Prostate gland (tissue), 2 donors: Measurements from ENCODE around the gene PIGR. TPM values are rescaled to one million over a fixed set of nuclear protein-coding genes. Genes with fewer than 3 reads are reported as not detected.

Experiments used
- DNase-seq: peaks from one replicate; pipeline ENCODE4 v3.0.0-alpha.2; 2019; ENCODE audit warnings: low spot score
- H3K27ac ChIP-seq, 2 donors: fragments of 200-600 bp; sonication (generic); 2 replicates each; pipeline ENCODE4 v1.5.1; 2017 to 2019
- H3K27me3 ChIP-seq: fragments of 200-600 bp; sonication (generic); replicated peaks from 2 replicates; pipeline ENCODE4 v1.5.1; 2019; ENCODE audit not compliant: insufficient read depth
- H3K36me3 ChIP-seq, 2 donors: fragments of 200-600 bp; sonication (generic); 1 replicate in 1 of 2; 2 replicates in 1 of 2; pipeline versions ENCODE4 v1.5.1 to v1.8.1; 2017 to 2019
- H3K4me1 ChIP-seq: fragments of 200-600 bp; sonication (generic); replicated peaks from 2 replicates; pipeline ENCODE4 v1.5.1; 2019
- H3K4me3 ChIP-seq, 2 donors: fragments of 200-600 bp; sonication (generic); 2 replicates each; pipeline ENCODE4 v1.5.1; 2017 to 2019
- H3K9me3 ChIP-seq: fragments of 200-600 bp; sonication (generic); 2 replicates; pipeline ENCODE4 v1.5.1; 2017
- CTCF ChIP-seq, 4 experiments: fragments of 200-600 bp in 2 of 4; fragments of 450-650 bp in 2 of 4; sonication (generic) in 2 of 4; IDR thresholded peaks; 1 replicate in 3 of 4; 2 replicates in 1 of 4; pipeline ENCODE4 v1.5.1; 2016 to 2019; ENCODE audit warnings: antibody characterized with exemption in 4 of 4, mild to moderate bottlenecking in 2 of 4, moderate library complexity in 2 of 4
- POLR2A ChIP-seq: fragments of 450-650 bp; IDR thresholded peaks from one replicate; pipeline ENCODE4 v1.6.1; 2016; ENCODE audit warnings: antibody characterized with exemption, mild to moderate bottlenecking
- POLR2AphosphoS5 ChIP-seq: sonication (generic); formaldehyde crosslinking; IDR thresholded peaks from one replicate; pipeline ENCODE4 v1.6.1; 2017; ENCODE audit warnings: antibody characterized with exemption
- WGBS: methylation state at CpG from one replicate; pipeline ENCODE4 v1.1.5; 2018; 5-methylcytosine and 5-hydroxymethylcytosine counted together
- intact Hi-C: fragments of 100-400 bp; cut with DNase I; formaldehyde crosslinking; loops from one replicate; pipeline ENCODE4 v1.14.2; 2022
- total RNA-seq, 2 donors: library from RNA; depleted of rRNA; stranded (reverse); fragments of >200 nt; gene quantifications; one replicate each; pipeline ENCODE4 v1.1.0, GENCODE V29; 2016

The PIGR gene
- total RNA-seq, 2 donors from 2014 or later: 1.9 to 91.7 TPM

- H3K36me3 ChIP-seq: no peaks in the 10 kb centered on the region
- intact Hi-C loops: no loop called here
- H3K4me1 ChIP-seq: no peaks in the 10 kb centered on the region
- no peaks in the 10 kb centered on the region for H3K9me3 ChIP-seq
- H3K27ac ChIP-seq: no peak overlapping the region
- no peak overlapping the region for H3K4me3 ChIP-seq
- DNase-seq: no peak
- 82% methylated on average over 3 of the region's 3 CpGs for WGBS
- no peak for TF ChIP-seq CTCF (IDR thresholded peaks at IDR 0.05)
- no peak for TF ChIP-seq POLR2A
- TF ChIP-seq POLR2AphosphoS5: no peak
- no peaks in the 10 kb centered on the region for H3K27me3 ChIP-seq
Measured at GRCh38 chr1:206947255-206947654, 989 bp upstream of the PIGR start.

GRCh38 chr1:206945779-206946178, 487 bp downstream of the PIGR start:
- H3K36me3 ChIP-seq: no peaks in the 10 kb centered on the region
- DNase-seq: no peak
- TF ChIP-seq CTCF (IDR thresholded peaks at IDR 0.05) (no peak), POLR2AphosphoS5 (no peak), POLR2A (no peak)
- no peaks in the 10 kb centered on the region for H3K4me1 ChIP-seq
- 95% methylated on average over 4 of the region's 4 CpGs for WGBS
- H3K27me3 ChIP-seq: no peaks in the 10 kb centered on the region
- no peaks in the 10 kb centered on the region for H3K9me3 ChIP-seq
- H3K4me3 ChIP-seq: no peak overlapping the region
- no peak overlapping the region for H3K27ac ChIP-seq
- intact Hi-C loops: no loop called here

- no peaks in the 10 kb centered on the region for H3K4me1 ChIP-seq
- TF ChIP-seq POLR2A (no peak), CTCF (IDR thresholded peaks at IDR 0.05) (no peak), POLR2AphosphoS5 (no peak)
- H3K9me3 ChIP-seq: no peaks in the 10 kb centered on the region
- DNase-seq: no peak
- H3K36me3 ChIP-seq: no peaks in the 10 kb centered on the region
- no peak overlapping the region for H3K27ac ChIP-seq
- H3K27me3 ChIP-seq: no peaks in the 10 kb centered on the region
- WGBS: 74% methylated on average over 5 of the region's 5 CpGs
- intact Hi-C loops: no loop called here
- H3K4me3 ChIP-seq: no peak overlapping the region
Measured at GRCh38 chr1:206944703-206945102, 1.6 kb downstream of the PIGR start.

- Histone ChIP-seq H3K4me1 (no peaks in the 10 kb centered on the region), H3K27ac (no peak overlapping the region), H3K4me3 (no peak overlapping the region), H3K9me3 (no peaks in the 10 kb centered on the region), H3K36me3 (no peaks in the 10 kb centered on the region), H3K27me3 (no peaks in the 10 kb centered on the region)
- 16% methylated on average over 6 of the region's 6 CpGs for WGBS
- TF ChIP-seq POLR2AphosphoS5 (no peak), CTCF (IDR thresholded peaks at IDR 0.05) (no peak), POLR2A (no peak)
- DNase-seq: no peak
- intact Hi-C loops: no loop called here
Measured at GRCh38 chr1:206941766-206942418, 4.4 kb downstream of the PIGR start.

- intact Hi-C loops: no loop called here
- Histone ChIP-seq H3K36me3 (no peaks in the 10 kb centered on the region), H3K27ac (no peak overlapping the region), H3K27me3 (no peaks in the 10 kb centered on the region), H3K4me3 (no peak overlapping the region), H3K9me3 (no peaks in the 10 kb centered on the region), H3K4me1 (no peaks in the 10 kb centered on the region)
- 98% methylated on average over 3 of the region's 3 CpGs for WGBS
- no peak for DNase-seq
- TF ChIP-seq CTCF (IDR thresholded peaks at IDR 0.05): no peak
- TF ChIP-seq POLR2AphosphoS5: no peak
Measured at GRCh38 chr1:206940588-206940936, 5.7 kb downstream of the PIGR start.
